Endodermal cell (in vitro differentiated cells): ENCODE measurements around the gene ITGA4. TPM values are rescaled to one million over a fixed set of nuclear protein-coding genes. Genes with fewer than 3 reads are reported as not detected.

Source experiments
- DNase-seq: peaks from one replicate; pipeline ENCODE4 v3.0.0-alpha.2; 2017
- H3K27ac ChIP-seq: 2 replicates; pipeline ENCODE4 v1.5.1; 2013; ENCODE audit warnings: mild to moderate bottlenecking, low read depth, low read length, moderate library complexity
- H3K27me3 ChIP-seq: 2 replicates; pipeline ENCODE4 v1.6.1; 2013; ENCODE audit warnings: mild to moderate bottlenecking, low read length, moderate library complexity; ENCODE audit not compliant: insufficient read depth, control insufficient read depth, poor library complexity, severe bottlenecking
- H3K36me3 ChIP-seq: 2 replicates; pipeline ENCODE4 v1.7.0; 2013; ENCODE audit warnings: mild to moderate bottlenecking, low read length, moderate library complexity; ENCODE audit not compliant: control insufficient read depth, insufficient read depth
- H3K4me1 ChIP-seq: one replicate; pipeline ENCODE4 v1.7.0; 2013; ENCODE audit warnings: low read length; ENCODE audit not compliant: control insufficient read depth, insufficient read depth
- H3K4me3 ChIP-seq: 2 replicates; pipeline ENCODE4 v1.5.1; 2013; ENCODE audit warnings: mild to moderate bottlenecking, low read length, moderate library complexity
- H3K9ac ChIP-seq: 2 replicates; pipeline ENCODE4 v1.6.1; 2013; ENCODE audit warnings: mild to moderate bottlenecking, low read length, moderate library complexity; ENCODE audit not compliant: poor library complexity, severe bottlenecking; ENCODE audit errors: extremely low read depth
- H3K9me3 ChIP-seq: 2 replicates; pipeline ENCODE4 v1.6.1; 2013; ENCODE audit warnings: mild to moderate bottlenecking, low read length, moderate library complexity; ENCODE audit not compliant: control insufficient read depth
- H3K27ac Mint-ChIP-seq: 2 replicates; pipeline ENCODE4 v1.8.0; 2020; ENCODE audit warnings: mixed read lengths
- H3K27me3 Mint-ChIP-seq: 2 replicates; pipeline ENCODE4 v1.8.0; 2021; ENCODE audit warnings: mild to moderate bottlenecking, mixed read lengths; ENCODE audit not compliant: insufficient read depth
- H3K36me3 Mint-ChIP-seq: 2 replicates; pipeline ENCODE4 v1.8.0; 2020; ENCODE audit warnings: low read depth, mixed read lengths
- H3K4me1 Mint-ChIP-seq: 2 replicates; pipeline ENCODE4 v1.8.0; 2020; ENCODE audit warnings: mixed read lengths
- H3K4me3 Mint-ChIP-seq: 2 replicates; pipeline ENCODE4 v1.8.0; 2020; ENCODE audit warnings: mild to moderate bottlenecking, moderate library complexity, mixed read lengths
- H3K9me3 Mint-ChIP-seq: 2 replicates; pipeline ENCODE4 v1.8.0; 2020; ENCODE audit warnings: mild to moderate bottlenecking, mixed read lengths
- WGBS, 2 experiments: methylation state at CpG; one replicate each; pipeline versions ENCODE4 v1.1.5 to v1.1.7; 2013; ENCODE audit warnings: missing lambda C conversion rate in 2 of 2, mixed read lengths in 1 of 2; ENCODE audit not compliant: insufficient coverage in 1 of 2, insufficient read length in 1 of 2; 5-methylcytosine and 5-hydroxymethylcytosine counted together
- total RNA-seq, 2 donors: library from RNA; stranded (reverse); fragmentation: NEBNext Ultra II Directional in 1 of 2; extraction: Animal tissue kit (Norgen Biotek cat#: 25700) in 1 of 2; gene quantifications; 2 replicates in 1 of 2; 3 replicates in 1 of 2; pipeline ENCODE4 v1.2.1, GENCODE V29; 2021
- TF ChIP-seq, protein P1 (sequence below): fragments of 200-600 bp; sonication (generic); conservative IDR thresholded peaks from 2 replicates; pipeline ENCODE4 v1.5.0; 2021; ENCODE audit warnings: antibody characterized with exemption, mild to moderate bottlenecking

The ITGA4 gene
- total RNA-seq, 2 donors from 2014 or later, result 1.3 to 2.4 TPM

DNA sequence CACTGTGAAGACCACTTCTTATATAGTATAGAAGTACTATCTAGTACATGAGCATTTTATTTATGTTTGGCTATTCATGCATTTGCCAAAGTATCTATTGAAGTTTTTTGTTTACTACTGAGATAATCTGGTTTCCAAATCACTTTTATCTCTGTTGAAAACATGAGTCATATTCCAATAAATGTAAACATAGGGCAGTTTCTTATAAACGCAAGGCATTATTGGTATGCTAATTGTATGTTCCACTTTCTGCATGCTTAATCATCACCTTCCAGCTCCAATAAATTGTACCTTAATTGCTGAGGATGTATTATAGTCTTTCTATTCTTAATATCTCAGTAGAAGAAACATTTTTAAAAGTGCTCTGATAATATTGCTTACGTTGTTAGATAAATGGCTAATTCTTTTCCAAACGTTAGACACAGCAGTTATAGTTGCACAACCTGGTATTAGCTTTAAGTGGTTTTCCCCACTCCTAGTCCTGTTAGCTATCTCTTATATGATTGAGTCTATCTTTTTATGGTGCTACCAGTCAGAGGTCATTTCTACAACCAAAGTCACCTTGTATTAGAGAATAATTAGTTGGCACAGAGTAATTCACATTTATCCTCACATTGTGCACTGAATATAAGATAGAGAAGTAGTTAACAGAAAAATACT is 17.2 kb downstream of the ITGA4 start:
- H3K27ac Mint-ChIP-seq, result no peak overlapping the region
- Histone ChIP-seq H3K27ac (no peak overlapping the region), H3K27me3 (no peaks in the 10 kb centered on the region), H3K9me3 (no peaks in the 10 kb centered on the region), H3K36me3 (no peaks in the 10 kb centered on the region), H3K4me3 (no peak overlapping the region), H3K9ac (no peak overlapping the region), H3K4me1 (no peaks in the 10 kb centered on the region)
- no peaks in the 10 kb centered on the region for H3K9me3 Mint-ChIP-seq
- 95% methylated on average over 3 of the region's 3 CpGs; no CpG with 5 or more reads in 1 of the 2 experiments for WGBS, 2 experiments
- no peak for DNase-seq
- H3K27me3 Mint-ChIP-seq, result no peaks in the 10 kb centered on the region
- TF ChIP-seq, protein P1, sequence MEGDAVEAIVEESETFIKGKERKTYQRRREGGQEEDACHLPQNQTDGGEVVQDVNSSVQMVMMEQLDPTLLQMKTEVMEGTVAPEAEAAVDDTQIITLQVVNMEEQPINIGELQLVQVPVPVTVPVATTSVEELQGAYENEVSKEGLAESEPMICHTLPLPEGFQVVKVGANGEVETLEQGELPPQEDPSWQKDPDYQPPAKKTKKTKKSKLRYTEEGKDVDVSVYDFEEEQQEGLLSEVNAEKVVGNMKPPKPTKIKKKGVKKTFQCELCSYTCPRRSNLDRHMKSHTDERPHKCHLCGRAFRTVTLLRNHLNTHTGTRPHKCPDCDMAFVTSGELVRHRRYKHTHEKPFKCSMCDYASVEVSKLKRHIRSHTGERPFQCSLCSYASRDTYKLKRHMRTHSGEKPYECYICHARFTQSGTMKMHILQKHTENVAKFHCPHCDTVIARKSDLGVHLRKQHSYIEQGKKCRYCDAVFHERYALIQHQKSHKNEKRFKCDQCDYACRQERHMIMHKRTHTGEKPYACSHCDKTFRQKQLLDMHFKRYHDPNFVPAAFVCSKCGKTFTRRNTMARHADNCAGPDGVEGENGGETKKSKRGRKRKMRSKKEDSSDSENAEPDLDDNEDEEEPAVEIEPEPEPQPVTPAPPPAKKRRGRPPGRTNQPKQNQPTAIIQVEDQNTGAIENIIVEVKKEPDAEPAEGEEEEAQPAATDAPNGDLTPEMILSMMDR, result no peak
- no peak overlapping the region for H3K4me3 Mint-ChIP-seq
- H3K4me1 Mint-ChIP-seq, result no peaks in the 10 kb centered on the region
- no peaks in the 10 kb centered on the region for H3K36me3 Mint-ChIP-seq

- no peaks in the 10 kb centered on the region for H3K27me3 ChIP-seq
- Mint-ChIP-seq H3K4me3 (no peak overlapping the region), H3K9me3 (no peaks in the 10 kb centered on the region), H3K4me1 (no peaks in the 10 kb centered on the region), H3K36me3 (no peaks in the 10 kb centered on the region), H3K27ac (no peak overlapping the region), H3K27me3 (no peaks in the 10 kb centered on the region)
- no peaks in the 10 kb centered on the region for H3K36me3 ChIP-seq
- WGBS, 2 experiments, result 88 to 96% methylated on average over 2 of the region's 2 CpGs
- no peak overlapping the region for H3K9ac ChIP-seq
- no peak overlapping the region for H3K4me3 ChIP-seq
- no peak for DNase-seq
- H3K27ac ChIP-seq, result no peak overlapping the region
- no peaks in the 10 kb centered on the region for H3K4me1 ChIP-seq
- TF ChIP-seq, protein P1, result no peak
- no peaks in the 10 kb centered on the region for H3K9me3 ChIP-seq
Measured at GRCh38 chr2:181483211-181483610, 26.0 kb downstream of the ITGA4 start.

- H3K27me3 ChIP-seq, result no peaks in the 10 kb centered on the region
- H3K9me3 Mint-ChIP-seq, result no peaks in the 10 kb centered on the region
- H3K4me1 Mint-ChIP-seq, result no peaks in the 10 kb centered on the region
- TF ChIP-seq, protein P1, result no peak
- no peaks in the 10 kb centered on the region for H3K27me3 Mint-ChIP-seq
- WGBS, 2 experiments, result 97% methylated on average over 1 of the region's 1 CpG; no CpG with 5 or more reads in 1 of the 2 experiments
- no peak for DNase-seq
- no peaks in the 10 kb centered on the region for H3K36me3 Mint-ChIP-seq
- no peak overlapping the region for H3K27ac ChIP-seq
- H3K4me3 Mint-ChIP-seq, result no peak overlapping the region
- H3K27ac Mint-ChIP-seq, result no peak overlapping the region
- no peak overlapping the region for H3K4me3 ChIP-seq
- no peaks in the 10 kb centered on the region for H3K4me1 ChIP-seq
- H3K9ac ChIP-seq, result no peak overlapping the region
- no peaks in the 10 kb centered on the region for H3K9me3 ChIP-seq
- H3K36me3 ChIP-seq, result no peaks in the 10 kb centered on the region
Measured at GRCh38 chr2:181483876-181484275, 26.7 kb downstream of the ITGA4 start.
